NCI-H2171 treated with DMSO at 0.1 percent for 48 hours (cell line): ENCODE data around the gene C4A.

Source experiments
- DNase-seq: peaks from one replicate; lab custom pipeline; 2025; lab: John Stamatoyannopoulos, UW

The C4A gene

DNA sequence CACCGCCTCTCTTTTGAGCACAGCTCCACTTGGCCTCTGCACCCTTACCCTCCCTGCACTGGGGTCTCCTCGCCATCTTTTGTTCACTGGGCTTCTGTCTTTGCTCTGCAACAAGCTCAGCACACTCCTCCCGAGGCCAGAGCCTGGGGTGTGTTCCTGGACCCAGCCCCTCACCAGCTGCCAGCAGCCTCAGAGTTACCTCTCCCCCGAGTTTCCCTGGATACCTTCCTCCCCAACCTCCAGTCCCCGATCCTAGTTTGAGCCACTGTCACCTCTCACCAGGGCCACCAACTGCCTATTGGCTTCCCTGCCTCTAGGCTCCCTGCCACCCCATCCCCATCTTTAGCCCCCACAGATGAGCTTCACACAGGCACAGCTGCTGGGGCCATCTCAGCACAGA lies 68.7 kb downstream of the C4A start:
- no peak for DNase-seq
